ENCODE measurements around the gene POLK. TPM values are rescaled to one million over a fixed set of nuclear protein-coding genes. Genes with fewer than 3 reads are reported as not detected.

POLK gene
- total RNA-seq, 1 donor from 2014 or later = 42.2 TPM

DNA sequence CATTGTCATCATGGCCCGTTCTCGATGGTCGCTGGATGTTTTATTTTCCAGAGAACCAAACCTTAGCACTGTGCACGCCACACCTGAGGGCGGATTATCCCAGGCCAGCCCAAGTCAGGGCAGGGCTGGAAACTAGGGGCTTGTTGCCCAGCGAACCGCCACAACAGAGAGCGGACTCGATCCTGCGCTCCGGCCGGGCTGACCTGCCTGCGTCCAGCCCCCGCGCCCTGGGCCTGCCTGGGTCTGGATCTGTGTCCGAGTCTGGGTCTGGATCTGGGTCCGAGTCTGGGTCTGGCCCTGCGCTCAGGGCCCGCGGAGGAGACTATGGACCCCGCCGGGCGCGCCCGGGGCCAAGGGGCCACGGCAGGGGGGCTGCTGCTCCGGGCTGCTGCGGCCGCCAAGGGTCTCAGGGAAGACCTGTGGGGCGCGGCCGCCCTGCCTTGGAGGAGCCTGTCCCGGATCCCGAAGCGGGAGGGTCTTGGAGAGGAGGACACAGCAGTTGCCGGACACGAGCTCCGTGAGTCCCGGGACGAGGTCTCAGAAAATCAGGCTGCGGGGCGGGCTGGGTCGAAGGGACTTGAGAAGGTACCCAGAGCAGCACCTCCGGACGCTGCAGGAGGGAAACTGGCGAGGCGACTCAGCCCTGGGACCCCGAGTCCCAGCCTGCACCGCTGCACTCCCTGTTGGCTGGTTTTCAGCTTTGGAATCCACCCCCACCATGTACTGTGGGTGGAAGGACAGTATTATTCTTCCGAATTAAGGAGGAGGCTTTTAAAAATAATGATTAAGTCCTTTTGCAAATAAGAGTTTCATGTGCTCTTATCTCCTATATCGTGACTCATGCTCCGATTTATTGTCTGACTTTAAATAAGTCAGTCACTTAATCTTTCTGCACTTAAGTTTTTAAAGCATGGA lies 99.9 kb downstream of the POLK start, which contains the start of gene ANKDD1B:
Gene ANKDD1B, plus strand, starts transcription at position 143 of the 915 bp plus-strand sequence. Its CDS starts 182 bp downstream, at position 325.
- DNase-seq = peak; percentile 34

DNA sequence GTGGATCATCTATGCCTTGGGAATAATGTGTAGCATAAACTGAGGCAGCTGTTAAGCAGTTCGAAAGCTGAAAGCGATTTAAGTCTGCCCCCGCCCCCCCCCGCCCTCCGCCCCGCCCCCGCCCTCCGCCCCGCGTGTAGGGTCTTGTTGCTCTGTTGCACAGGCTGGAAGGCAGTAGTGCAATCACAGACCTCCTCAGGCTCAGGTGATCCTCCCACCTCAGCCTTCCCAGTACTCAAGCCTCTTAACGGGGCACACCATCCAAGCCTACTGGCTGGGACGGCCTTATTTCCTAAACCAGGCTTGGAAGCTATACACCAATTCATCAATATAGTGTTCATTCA lies 100.5 kb downstream of the POLK start:
- DNase-seq = no peak

DNA sequence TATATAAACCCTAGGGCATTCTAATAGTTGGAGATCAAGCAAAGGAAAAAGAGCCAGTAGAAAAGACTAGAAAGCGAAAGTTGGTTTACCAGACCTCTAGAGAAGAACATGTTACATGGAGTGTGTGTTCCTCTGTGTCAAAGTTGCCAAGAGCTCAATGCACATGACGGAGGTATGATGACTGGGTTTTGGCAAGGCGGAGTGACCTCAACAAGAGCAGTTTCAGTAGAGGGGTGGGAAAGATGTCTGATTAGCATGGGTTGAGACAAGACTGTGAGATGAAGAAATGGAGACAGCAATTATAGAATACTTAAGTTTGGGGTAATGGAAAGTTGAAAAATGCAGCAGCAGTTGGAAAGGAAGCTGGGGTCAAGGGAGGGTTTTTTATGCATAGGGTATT lies 101.2 kb downstream of the POLK start:
- no peak for DNase-seq

DNA sequence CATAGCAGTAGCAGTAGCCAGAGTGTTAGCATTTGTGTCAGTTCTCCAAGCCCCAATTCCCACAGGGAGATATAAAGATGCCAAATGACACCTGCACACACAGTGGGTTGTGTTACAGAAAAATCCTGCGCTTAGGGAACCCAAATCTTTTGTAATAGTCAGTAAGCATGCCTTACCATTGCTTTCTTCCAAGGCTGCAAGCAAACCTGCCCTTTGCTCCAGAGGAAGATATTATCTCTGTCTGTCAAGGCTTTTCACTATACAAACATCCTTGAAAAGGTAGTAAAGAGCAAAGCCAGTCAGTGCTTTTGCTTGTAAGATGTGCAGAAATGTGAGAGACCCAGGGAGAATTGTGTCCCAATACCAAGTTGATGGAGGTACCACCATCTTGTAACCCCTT lies 102.5 kb downstream of the POLK start:
- DNase-seq = no peak

DNA sequence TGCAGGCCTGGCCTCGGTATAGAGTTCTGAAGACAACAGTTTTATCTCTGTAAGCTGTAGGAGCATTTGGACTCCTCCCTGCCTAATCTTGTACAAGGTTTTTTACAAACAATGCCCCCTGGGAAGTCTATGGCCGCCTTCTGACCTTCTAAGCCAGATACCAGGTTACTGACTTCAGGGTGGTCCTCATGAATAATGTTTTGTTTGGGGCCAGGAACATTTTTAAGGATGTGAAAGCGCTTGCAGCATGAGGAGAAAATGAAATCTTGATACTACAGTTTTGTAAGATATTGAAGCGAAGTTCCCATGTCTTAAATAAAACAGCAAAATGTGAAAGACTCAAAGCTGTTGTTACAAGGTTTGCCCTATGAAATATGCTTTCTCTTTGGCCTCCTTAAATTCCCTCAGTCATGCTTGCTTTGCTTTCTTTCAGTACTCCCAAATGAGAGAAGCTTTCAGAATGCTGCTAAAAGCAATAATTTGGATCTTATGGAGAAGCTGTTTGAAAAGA lies 104.7 kb downstream of the POLK start:
- peak; percentile 74 for DNase-seq

DNA sequence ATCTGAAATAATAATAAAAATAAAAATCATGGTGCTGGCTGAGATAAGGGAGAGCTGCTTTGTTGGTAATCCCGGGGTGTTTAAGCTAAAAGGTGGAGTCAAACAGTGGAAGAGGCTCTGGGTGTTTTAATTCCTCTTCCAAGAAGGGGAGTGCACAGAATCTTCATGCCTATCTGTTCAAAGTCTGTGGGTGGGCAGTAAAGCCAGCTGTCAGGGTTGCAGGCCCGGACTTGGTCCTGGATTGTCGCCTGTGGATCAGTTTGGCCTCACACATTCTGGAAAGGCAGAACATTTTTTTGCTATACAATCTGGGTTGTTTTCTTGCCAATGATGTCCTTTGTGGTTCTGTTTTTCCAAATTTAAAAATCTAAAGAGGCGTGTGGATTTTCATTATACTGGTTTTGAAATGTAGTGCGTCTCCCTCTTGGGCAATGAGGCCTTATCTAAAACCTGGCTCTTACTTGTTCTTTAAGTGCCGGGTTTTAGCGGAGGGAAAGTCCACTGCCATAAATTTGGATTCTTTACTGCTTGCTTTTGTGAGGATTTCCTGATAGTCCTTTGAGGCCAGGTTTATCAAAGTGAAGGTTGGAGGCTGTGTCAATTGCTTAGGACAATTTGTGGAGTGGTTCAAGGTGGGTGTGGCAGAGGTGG lies 105.4 kb downstream of the POLK start:
- peak; percentile 78 for DNase-seq

DNA sequence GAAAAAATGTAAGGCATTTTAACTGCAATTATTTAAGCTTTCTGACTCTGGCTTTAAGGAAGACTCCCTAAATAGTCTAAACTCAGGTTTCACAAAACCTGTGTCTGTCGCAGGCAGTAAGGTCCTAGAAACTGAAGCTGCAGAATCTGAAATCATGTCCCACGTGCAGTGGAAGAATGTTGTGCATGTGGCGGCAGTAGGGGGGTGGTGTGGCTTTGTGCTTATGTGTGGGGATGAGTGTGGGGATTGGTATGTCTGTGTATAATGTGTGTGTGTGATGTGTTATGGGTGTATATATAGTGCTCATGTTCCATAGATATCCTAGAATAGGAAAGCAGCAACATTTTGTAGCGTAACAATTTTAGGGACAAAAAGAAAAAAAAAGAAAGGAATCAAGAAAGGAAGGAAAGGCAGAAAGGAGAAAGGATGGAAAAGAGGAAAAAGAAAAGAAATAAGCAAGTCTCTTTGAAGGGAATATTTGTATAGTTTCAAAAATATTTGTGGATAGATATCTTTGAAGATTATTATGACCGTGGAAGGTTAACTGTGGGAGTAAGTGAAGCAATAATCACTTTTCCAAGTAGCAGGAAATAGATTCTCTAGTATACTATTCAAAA lies 106.2 kb downstream of the POLK start:
- DNase-seq = no peak

DNA sequence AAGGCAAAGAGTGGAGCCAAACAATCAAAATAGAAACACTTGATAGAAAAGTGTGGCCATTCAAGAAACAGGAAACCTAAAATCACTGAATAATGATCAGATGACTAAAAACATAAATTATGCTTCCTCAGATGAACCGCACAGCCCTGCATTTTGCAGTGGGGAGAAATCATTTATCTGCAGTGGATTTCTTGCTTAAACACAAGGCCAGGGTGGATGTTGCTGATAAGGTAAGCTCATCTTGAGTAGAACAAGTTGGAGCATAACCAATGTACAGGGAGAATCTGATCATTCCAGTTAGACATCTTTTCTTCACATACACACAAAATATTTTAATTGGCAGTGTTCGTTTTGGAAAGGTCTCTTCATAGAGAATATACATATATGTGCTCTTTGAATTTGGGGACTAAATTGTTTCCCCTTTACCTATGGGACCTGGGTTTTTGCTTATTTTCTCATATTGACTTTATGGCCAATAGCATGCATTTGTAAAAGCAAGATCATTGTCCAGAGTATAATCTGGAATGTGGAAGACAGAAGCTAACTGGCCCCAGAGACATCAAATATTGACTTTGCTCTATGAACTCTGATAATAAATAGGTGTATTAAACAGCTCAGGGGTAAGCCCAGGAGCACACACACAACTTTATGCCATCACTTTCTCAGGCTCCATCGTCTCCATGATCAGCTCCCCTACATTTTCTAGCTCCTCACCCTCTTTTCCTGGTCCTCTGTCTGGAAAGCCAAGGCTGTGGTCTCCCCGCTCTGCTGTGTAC lies 108.7 kb downstream of the POLK start:
- DNase-seq = no peak

DNA sequence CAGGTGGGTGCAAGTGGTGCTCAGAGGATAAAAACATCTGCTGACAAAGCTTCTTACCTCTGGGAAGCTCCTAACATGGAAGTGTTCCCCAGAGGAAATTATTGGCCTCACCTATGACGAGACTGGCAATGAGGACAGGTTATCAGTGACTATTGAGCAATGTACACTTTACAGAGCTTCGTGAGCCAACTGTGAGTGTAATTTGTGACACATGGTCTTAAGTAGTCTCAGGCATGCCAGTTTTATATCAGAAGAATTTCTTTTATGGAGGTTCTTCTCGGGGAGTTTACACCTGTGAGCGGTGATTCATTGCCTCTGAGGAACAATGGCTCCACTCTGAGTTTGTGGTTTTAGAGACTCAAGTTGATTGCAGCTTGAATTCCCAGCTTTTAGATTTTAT lies 110.9 kb downstream of the POLK start:
- DNase-seq = no peak

DNA sequence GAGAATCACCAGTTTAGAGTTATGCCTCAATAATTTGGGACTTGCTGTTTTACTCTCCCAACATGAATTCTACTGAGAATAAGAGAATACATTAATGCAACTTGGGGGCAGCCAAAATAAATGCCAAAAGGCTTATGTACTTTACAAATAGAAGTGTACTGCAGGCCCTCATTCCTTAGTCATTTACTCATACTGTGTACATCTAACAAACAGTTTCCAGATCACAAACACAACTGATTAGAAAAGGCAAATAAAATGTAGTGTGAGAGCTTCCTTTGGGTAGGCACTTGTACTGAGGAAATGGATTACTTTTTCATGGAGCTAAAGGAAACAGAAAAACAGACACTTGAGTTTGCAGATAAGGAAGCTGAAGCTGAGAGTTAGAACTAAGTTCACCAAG lies 112.2 kb downstream of the POLK start:
- no peak for DNase-seq

DNA sequence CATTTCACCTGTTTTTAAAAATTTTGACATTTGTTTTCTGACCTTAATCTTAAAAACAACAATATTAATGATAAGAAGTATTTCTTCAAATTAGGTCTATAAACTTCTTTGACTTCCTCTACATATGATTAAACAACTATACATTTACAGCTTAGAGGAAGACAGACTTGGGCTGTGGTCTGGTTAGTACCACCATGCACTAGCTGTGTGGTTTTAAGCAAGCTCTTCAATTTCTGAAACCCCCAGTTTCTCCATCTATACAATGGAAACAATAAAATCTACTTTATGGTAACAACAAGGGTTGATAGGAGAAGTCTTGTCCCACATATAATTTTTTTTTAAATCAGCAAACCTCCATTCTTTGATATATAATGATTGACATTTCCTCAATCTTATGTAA lies 115.3 kb downstream of the POLK start:
- no peak for DNase-seq

DNA sequence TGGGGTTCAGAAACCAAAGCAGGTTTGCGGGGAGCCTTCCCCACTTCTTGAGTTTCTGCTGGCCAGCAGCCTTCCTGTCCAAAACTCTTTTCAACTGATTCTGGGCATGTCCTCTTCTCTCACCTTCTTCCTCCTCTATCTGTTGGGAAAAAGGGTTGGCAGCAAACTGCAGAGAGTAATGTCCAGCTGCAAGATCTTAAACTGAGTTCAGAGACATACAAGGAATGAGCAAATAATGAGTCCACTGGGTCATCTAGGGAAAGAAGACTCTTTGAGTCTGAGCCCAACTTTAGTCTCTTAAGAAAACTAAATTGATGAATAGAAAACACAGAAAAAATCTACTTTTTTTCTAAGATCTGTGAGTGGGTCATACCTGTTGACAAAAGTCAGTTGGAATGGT lies 116.1 kb downstream of the POLK start:
- no peak for DNase-seq

DNA sequence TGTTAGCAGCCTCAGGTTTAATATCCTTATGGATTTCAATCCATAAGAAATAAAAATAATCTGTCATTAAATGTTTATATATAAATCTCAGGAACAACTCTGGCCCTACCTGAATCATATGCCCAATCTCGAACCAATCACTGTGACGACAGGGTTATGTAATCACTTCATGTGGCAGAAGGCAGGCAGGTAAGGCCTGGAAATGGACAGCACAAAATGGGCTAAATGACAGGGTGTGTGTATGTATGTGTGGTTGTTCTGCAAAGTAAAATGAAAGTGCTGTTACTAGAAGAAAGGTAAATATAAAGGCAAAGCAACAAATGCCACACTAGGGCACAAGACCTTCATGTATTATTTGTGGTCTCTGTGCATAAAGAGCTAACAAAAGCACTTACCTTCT lies 119.2 kb downstream of the POLK start:
- no peak for DNase-seq

DNA sequence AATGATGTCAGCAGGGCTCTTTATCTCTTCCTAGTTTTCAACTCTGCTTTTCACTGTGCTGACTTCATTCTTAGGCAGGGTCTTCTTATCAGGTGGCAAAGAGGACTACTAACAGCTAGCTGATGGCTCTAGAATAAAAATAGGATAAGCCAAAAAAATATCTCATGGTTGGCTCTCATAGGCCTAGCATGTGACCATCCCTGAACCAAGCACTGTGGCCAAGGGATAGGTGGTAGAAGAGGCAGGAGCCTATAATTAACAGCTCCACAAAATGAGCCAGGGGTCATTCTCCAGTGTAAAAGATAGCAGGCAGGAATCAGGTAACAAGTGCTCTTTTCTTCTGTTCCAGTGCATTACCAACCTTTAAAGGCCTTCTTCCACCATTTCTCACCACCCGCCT lies 120.6 kb downstream of the POLK start:
- no peak for DNase-seq

DNA sequence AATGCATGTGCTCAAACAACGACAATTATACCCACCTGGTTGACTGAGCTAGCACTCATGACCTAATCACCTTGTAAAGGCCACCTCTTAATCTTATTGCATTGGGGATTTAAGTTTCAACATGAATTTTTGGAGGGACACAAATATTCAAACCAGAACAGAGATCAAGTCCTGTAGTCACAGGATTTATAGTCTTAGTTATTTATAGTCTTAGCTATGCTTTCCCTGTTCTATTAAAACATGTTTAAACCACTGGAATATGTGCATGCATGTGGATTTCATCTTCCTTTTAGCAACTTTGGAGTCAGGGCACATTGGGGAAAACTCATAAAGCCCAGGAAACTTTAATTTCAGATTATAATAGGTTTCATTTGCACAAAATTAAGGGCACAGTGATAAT lies 126.3 kb downstream of the POLK start:
- DNase-seq = no peak

DNA sequence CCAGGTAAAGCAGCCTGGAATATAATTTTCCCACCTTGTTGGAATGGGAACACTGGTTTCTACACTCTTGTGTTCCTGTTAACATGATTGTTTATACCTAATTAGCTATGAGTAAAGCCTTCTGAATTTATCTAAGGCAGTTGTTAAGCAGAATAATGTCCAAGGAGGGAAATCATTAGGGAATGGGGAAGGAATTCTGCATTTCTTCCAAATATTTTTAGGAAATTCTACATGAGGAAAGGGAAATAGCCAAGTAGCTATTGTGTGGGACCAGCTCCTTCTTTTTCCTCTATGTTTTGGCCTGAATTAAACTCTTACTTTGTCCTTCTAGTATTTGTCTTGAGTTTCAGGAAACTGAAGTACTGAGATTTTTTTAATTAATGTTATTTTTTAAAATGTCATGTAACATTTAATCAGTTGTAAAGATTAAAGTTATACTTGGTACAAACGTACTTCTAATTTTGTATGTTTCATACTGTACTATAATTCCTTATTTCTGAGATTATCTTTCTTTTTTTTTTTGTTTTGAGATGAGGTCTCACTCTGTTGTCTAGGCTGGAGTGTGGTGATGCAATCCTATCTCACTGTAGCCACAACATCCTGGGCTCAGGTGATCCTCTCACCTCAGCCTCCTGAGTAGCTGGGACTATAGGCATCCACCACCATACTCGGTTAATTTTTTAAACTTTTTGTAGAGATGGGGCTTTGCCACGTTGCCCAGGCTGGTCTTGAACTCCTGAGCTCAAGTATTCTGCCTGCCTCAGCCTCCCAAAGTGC lies 128.0 kb downstream of the POLK start:
- DNase-seq = peak; percentile 22

DNA sequence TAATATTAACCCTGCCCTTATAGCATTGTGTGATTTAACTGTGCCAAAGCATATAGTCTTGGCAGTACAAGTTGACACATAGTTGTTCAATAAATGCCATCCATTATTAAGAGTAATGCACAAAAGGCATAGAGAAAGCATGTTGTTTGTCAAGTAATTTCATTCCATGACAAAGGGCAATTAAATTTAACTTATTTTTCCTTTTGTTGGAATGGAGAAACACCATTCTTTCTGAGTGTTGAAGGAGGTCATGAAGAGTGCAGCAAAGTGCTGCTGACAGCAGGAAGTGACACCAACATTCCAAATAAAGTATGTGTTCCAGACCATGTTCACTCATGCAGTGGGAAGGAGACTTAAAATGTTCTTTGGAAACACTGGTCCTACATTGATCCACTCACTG lies 128.7 kb downstream of the POLK start:
- DNase-seq = peak; percentile 78

DNA sequence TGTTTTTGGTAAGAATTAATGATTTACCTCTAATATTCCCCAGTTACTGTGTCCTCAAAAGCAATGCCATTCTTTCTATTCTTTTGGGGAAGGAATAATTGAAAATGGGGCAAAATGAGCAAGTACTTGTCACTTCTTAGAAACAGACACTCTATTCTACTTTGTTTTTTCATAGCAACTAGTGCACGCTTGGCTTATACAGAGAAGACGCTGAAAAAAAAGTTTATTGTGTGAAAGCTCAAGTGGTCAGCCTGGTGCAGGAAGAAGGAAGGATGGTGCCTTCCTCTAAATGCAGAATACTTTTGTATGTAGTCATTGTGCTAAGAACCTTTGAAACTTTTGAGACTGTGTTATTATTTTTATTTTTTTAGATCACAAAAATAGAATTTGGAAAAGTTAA lies 129.1 kb downstream of the POLK start:
- DNase-seq = no peak

DNA sequence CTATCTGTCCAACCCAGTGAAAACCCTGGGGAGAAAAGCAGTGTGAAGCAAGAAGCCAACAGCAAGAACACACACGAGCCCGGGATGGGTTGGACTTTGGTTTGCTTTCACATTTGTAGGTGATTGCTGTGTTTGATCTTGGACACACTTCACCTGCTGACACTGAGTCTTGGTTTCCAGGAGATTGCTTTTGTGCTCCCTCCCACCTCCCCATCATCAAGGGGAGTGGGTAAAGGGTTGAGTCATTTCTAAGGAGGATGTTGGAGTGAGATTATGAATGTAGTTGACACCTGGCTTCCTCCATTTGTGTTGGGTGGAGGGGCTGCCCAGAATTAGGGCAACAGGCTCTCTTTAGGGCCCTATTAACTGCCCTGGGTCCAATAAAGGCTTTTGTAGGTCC lies 137.0 kb downstream of the POLK start:
- DNase-seq = no peak
